GM21576 (cell line): ENCODE data around the gene SV2C.
A peak's percentile ranks its signal among the peaks of the same experiment; 100 is the strongest.

Source experiments
- ATAC-seq: cut with Tn5 transposase; IDR thresholded peaks from one replicate; pipeline ENCODE4 v1.9.1; 2021; ENCODE audit warnings: mild to moderate bottlenecking, moderate library complexity; ENCODE audit not compliant: unreplicated experiment

The SV2C gene

DNA sequence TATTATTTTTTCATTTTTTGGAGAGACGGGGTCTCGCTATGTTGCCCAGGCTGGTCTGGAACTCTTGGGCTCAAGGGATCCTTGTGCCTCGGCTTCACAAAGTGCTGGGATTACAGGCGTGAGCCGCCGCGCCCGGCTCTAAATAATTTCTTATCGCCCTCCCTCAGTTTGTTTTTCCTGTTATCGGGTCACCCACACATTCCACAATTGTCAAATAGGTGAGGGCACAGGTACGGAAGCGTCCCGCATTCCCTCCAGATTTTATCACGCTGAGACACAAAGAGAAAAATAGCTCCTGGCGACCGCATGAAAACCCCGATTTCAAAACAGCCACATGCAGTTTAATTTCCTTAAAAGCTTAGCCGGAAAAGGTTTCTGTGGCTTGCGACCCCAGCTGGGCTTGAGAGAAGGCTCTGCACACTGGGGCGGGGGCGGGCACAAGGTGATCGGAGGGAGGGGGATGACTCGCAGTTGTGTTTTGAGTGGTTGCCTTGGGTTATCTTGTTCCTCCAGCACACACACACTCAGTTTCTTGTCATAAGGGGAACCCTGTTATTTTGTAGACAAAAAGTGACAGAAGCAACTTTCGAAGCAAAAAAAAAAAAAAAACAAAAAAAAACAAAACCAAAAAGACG, 319.2 kb downstream of the SV2C start:
- peak; percentile 35 for ATAC-seq

DNA sequence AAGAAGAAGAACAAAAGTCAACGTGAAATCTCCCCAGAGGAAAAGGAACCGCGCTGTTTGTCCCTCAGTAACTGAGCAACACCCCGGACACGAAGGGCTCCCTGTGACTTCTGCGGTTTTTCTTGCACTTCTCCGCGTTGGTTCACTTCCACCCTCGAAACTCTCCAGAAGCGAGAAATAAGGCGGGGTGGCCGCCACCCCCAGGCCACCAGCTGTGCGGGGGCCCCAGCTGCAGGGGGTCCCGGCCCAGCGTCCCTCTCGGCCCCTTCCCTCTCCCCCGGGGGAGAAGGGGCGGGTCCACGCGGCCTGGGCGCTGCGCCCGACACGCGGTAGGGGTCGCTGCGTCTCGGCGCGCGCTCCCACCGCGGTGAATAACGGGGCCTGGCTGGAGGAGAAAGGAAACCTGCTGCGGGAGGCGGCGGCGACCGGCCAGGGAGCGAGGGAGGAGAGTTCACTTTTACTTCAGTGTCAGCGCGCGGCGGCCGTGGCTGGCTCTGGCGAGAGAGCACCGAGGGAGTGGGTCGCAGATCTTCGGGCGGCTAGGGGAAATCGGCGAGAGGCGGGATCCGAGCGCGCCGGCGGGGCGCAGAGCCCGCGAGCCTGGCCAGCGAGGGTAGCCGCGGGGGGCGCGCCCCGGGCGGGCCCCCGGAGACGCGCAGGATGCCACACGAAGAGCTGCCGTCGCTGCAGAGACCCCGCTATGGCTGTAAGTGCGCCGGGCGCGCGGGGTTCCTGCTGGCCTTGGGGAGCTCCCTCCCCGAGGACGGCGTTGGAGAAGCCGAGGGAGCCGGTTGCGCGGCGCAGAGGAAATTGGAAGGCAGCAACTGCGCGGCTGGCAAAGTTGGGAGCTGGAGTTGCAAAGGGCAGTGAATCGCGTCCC, 319.9 kb downstream of the SV2C start, which contains the start of gene IQGAP2:
IQGAP2 (plus strand) TSS at position 400 of the 880 bp plus-strand sequence; CDS start at position 661, 261 bp downstream.
- peak; percentile 47 for ATAC-seq
